ENCODE measurements around the gene ACP1. TPM values are rescaled to one million over a fixed set of nuclear protein-coding genes. Genes with fewer than 3 reads are reported as not detected.

Gene ACP1
- total and polyA plus RNA-seq, 2 of the 8 experiments (the other 6 are each of a cell fraction or from before 2014, with no cell fraction given) = 115 to 155 TPM

DNA sequence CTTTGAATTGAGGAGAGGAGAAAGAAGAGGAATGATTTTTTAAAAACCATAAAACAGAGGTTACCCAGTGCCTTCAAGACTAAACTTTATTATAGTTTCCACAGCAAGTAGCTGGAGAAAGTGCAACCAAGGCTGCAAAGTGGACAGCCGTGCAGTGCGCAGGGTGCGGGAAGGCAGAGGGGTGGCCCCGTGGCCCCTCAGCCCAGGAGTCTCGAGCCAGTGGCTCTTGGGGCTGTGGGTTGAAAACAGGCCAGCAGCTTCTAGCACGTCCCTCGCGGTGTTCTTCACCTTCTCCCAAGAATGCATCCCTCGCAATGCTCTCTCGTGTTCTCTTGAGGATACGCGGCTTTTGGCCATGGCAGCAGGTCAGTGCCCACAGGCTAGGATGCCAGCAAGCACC is 51.6 kb downstream of the ACP1 start (continued):
- no peak for TF ChIP-seq CBX5 (IDR thresholded peaks at IDR 0.05; ENCODE audit: low read depth, low read length)
- TF ChIP-seq POLR2AphosphoS5 (IDR thresholded peaks at IDR 0.05; ENCODE audit: low read depth, low read length) = no peak

All from H1 (cell line).